Activated CD4-positive, alpha-beta T cell treated with anti-CD3 and anti-CD28 coated beads, Interleukin-10, Interleukin-2, amounts not matched to agents 100 ng/mL and 50 ng/mL, durations not matched to agents 16 hours and 8 hours (primary cell): ENCODE measurements around the gene PID1.

Experiments used
- DNase-seq: peaks from one replicate; pipeline ENCODE4 v3.0.0-alpha.2; 2020

Gene PID1

GRCh38 chr2:229060147-229060546 is 210.9 kb downstream of the PID1 start:
- no peak for DNase-seq

GRCh38 chr2:229059331-229060033 is 211.6 kb downstream of the PID1 start:
- no peak for DNase-seq

- DNase-seq = no peak
Measured at GRCh38 chr2:229057976-229058553, 213.0 kb downstream of the PID1 start.

GRCh38 chr2:229054311-229054710 is 216.8 kb downstream of the PID1 start:
- no peak for DNase-seq

- no peak for DNase-seq
Measured at GRCh38 chr2:229051798-229052197, 219.3 kb downstream of the PID1 start.

- no peak for DNase-seq
Measured at GRCh38 chr2:229050133-229050532, 221.0 kb downstream of the PID1 start.

GRCh38 chr2:229048134-229048533 is 223.0 kb downstream of the PID1 start:
- DNase-seq = no peak

- no peak for DNase-seq
Measured at GRCh38 chr2:229045671-229046070, 225.4 kb downstream of the PID1 start.

GRCh38 chr2:229044581-229044980 is 226.5 kb downstream of the PID1 start:
- DNase-seq = no peak

GRCh38 chr2:229043681-229044080 is 227.4 kb downstream of the PID1 start:
- no peak for DNase-seq

GRCh38 chr2:229042349-229042748 is 228.7 kb downstream of the PID1 start:
- no peak for DNase-seq

GRCh38 chr2:229041691-229042090 is 229.4 kb downstream of the PID1 start:
- DNase-seq = no peak

- no peak for DNase-seq
Measured at GRCh38 chr2:229037621-229038020, 233.5 kb downstream of the PID1 start.

GRCh38 chr2:229033816-229034215 is 237.3 kb downstream of the PID1 start:
- DNase-seq = no peak

- no peak for DNase-seq
Measured at GRCh38 chr2:229032608-229033234, 238.4 kb downstream of the PID1 start.

- DNase-seq = no peak
Measured at GRCh38 chr2:229027353-229028105, 243.6 kb downstream of the PID1 start.

- no peak for DNase-seq
Measured at GRCh38 chr2:229025653-229026052, 245.4 kb downstream of the PID1 start.

GRCh38 chr2:229022652-229023051 is 248.4 kb downstream of the PID1 start:
- no peak for DNase-seq

- no peak for DNase-seq
Measured at GRCh38 chr2:229022071-229022470, 249.0 kb downstream of the PID1 start.

- DNase-seq = no peak
Measured at GRCh38 chr2:229009816-229010215, 261.3 kb downstream of the PID1 start.

- DNase-seq = no peak
Measured at GRCh38 chr2:229003256-229003655, 267.8 kb downstream of the PID1 start.

GRCh38 chr2:229001196-229001595 is 269.9 kb downstream of the PID1 start:
- DNase-seq = no peak

GRCh38 chr2:228999326-228999725 is 271.8 kb downstream of the PID1 start:
- DNase-seq = no peak

GRCh38 chr2:228988786-228989185 is 282.3 kb downstream of the PID1 start:
- no peak for DNase-seq
